HG03457 (cell line): Measurements from ENCODE around the gene LRRC43.
"Not testable (repeated sequence)": the region's sequence is repeated elsewhere in the genome, so short reads cannot be mapped to it uniquely, and the experiment has no call there.

ENCODE experiments used
- ATAC-seq: cut with Tn5 transposase; IDR thresholded peaks from one replicate; pipeline ENCODE4 v1.9.1; 2021; ENCODE audit warnings: moderate number of reproducible peaks; ENCODE audit not compliant: unreplicated experiment

The LRRC43 gene

DNA sequence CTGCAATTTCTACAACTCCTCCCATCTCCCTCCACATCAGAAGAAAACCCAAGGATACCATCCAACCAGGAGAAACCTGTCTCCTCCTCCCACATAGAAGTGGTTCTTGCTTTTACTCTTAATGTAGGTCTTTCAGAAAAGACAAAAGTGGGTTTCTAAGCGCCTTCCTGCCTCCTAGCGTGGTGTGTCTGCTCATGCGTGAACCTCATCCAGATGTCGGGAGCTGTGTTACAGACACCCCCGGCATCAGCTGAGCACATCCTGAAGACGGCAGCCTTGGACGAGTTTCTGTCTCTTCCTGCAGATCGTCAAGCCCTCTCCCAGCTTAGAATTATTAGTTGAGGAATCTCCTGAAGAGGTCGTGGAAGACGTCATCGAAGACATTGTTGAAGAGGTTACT lies 9.5 kb downstream of the LRRC43 start:
- ATAC-seq = no peak

DNA sequence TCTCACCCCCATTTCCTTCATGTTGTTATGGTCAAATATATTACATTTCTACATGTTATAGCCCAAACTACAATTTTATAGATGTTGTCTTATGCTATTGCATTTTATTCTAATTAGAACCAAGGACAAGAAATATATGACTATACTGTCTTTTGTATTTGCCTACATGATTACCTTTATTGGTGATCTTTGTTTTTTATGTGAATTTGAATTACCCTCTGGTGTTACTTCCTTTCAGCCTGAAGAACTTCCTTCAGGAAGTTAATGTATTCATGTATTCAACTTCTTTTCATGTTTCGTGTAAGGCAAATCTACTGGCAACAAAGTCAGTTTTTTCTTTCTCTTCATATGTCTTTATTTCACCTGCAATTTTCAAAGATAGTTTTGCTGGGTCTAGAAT lies 11.9 kb downstream of the LRRC43 start:
- no peak for ATAC-seq

DNA sequence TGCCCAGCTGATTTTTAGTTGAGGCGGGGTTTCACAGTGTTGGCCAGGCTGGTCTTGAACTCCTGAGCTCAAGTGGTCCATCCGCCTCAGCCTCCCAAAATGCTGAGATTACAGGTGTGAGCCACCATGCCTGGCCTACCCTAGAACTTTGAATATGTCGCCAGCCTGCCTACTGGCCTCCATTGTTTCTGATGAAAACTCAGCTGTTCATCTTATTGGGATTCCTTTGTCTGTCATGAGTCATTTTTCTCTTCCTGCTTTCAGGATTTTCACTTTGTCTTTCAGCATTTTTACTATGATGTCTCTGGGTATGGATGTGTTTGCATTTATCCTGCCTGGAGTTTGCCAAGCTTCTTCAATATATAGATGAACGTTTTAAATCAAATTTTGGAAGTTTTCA lies 12.5 kb downstream of the LRRC43 start:
- no peak for ATAC-seq

DNA sequence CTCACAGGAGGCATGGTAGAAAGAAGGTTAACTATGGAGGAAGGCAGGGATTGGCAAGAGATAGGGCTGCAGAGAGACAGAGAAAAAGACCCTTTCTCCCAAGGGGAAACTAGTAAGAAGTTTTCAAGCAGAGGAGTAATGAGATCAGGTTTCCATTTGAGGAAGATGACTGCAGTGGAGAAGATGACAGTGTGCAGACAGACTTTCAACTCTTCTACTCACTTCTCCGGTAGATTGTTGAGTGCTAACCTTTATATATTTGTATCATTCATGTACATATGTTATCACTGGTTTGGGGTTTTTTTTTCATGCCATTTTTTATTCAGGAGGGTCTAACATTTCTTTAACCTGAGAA lies 14.7 kb downstream of the LRRC43 start:
- ATAC-seq = no peak

- no peak for ATAC-seq
These were observed 16.8 kb downstream of the LRRC43 start for GRCh38 chr12:122199484-122200355.

DNA sequence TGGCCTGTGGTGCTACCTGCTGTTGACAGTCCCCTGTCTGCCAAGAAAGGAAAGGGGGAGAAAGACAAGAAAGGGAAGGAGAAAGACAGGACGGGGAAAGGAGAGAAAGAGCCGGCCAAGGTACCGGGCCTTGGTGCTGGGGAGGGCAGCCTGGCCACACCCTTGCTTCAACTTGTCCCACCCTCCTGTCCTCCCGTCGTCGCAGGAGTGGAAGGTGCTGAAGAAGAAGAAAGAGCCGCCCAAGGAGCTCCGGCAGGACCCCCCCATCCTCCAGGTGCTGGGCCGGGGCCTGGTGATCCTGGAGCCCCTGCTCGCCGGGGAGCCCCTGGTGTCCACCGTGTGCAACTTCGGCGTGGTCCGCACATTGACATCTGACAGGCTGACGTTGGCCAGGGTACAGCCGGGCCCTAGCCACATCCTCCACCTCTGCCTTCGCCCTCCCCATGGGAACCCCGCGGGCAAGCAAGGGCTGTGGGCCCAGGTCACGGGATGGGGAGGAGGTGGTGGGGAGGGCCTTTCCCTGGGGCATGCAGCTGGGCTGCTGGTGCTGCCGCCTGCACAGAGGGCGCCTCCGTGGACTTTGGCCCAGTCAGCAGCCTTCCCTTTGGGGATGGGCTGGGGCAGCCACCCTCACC lies 17.7 kb downstream of the LRRC43 start:
- ATAC-seq = no peak

DNA sequence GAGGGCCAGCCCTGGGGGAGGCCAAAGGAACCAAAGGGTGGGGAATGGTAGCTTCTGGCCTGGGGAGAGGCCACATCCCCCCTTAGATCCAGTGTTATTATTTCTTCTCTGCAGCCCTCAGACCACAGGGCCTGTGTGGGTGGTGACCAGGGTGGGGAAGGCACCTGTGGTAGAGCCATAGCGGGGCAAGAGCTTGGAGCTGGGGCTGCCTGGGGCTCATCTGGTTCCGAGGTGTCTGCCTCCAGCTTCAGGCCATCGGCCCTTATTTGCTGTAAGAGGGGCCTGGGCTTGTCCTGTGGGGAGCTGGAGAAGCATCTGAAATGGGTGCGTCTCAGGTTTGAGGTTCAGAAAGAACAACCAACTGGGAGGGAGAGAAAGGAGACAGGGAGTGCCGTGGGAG lies 18.5 kb downstream of the LRRC43 start:
- ATAC-seq = no peak

GRCh38 chr12:122202017-122202416 lies 19.1 kb downstream of the LRRC43 start:
- ATAC-seq = no peak

GRCh38 chr12:122202811-122203210 lies 19.9 kb downstream of the LRRC43 start:
- ATAC-seq = not testable (repeated sequence)

- no peak for ATAC-seq
These were observed 20.6 kb downstream of the LRRC43 start, which contains the start of gene B3GNT4 for GRCh38 chr12:122203301-122204166. Gene B3GNT4 (plus strand): TSS chr12:122203709. CDS start chr12:122204619, 910 bp downstream.

DNA sequence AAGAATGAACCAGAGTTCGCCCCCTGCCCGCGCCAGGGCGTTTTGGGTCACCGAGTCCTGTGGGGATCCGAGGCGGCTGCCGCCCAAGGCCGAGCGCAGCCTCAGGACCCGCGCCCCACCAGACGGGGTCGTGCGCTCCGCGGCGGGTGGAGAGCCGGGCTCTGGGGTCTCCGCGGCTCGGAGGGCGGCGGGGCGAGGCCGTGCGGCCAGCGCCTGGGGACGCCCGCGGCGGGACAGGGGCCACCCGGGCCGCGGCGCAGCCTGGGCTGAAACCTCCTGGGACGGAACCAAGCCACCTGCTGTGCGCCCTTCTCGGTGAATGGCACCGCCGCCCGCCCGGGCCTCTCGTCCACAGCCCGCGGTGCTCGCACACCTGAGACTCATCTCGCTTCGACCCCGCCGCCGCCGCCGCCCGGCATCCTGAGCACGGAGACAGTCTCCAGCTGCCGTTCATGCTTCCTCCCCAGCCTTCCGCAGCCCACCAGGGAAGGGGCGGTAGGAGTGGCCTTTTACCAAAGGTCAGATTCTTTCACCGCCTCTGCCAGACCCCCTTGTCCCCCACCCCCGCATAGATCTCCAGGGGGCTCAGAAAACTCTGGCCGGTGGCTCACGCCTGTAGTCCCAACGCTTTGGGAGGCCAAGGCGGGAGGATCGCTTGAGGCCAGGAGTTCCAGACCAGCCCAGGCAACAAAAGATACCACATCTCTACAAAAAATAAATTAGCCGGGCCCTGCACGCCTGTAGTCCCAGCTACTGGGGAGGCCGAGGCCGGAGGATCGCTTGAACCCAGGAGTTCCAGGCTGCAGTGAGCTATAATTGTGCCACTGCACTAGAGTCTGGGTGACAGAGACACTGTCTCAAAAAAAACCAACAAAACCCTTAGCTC lies 21.5 kb downstream of the LRRC43 start:
- no peak for ATAC-seq

- ATAC-seq = no peak
These were observed 22.4 kb downstream of the LRRC43 start for GRCh38 chr12:122205053-122205925.

- ATAC-seq = no peak
These were observed 23.4 kb downstream of the LRRC43 start for GRCh38 chr12:122206111-122206881.

- ATAC-seq = no peak
These were observed 24.1 kb downstream of the LRRC43 start for GRCh38 chr12:122206976-122207375.

GRCh38 chr12:122207391-122207790 lies 24.5 kb downstream of the LRRC43 start:
- ATAC-seq = no peak

DNA sequence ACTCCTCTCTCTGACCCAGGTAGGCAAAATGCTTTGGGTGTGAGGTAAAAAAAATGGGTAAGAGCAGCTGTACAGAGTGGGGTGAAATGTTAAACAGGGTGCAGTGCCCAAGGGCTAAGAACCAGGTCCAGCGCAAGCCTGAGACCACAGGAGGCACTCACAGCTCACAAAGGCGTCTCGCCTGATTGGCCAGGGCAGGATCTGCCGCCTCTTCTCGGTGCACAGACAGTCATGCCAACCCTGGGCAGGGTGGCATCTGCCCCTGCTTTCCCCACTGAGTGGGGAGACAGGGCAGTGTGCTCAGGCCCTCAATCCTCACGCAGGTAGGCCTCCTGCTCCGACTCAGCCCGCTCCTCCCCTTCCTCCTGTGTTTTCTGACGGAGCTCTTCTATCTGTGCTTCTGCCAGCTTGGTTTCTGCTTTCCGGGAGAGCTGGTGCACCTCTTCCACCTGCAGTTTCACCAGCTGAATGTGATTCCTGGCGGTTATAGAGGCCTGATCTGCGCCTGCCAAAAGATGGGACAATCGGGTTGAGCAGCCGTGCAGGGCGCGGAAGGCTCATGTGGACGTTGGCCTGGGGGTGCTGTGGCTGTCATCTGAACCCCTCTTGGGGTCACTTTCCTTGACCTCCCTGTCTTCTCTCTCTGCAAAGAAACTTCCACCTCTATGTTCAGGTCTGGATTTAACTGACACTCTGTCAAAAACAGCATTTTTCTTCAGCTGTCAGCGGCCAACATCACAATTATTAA lies 25.3 kb downstream of the LRRC43 start:
- no peak for ATAC-seq

DNA sequence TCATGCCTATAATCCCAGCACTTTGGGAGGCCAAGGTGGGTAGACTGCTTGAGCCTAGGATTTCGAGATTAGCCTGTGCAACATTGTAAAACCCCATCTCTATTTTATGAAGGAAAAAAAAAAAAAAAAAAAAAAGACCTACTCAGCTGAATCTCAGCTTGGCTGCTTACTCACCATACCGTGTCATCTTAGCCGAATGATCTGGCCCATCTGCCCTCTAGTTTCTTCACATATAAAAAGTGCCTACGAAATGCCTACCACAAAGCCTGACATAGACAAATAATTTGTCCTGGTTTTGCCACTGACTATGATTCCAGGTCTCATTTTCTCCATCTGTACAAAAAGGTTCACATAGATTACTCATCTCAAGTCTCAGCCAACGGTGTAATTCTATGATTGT lies 32.8 kb downstream of the LRRC43 start:
- ATAC-seq = no peak

DNA sequence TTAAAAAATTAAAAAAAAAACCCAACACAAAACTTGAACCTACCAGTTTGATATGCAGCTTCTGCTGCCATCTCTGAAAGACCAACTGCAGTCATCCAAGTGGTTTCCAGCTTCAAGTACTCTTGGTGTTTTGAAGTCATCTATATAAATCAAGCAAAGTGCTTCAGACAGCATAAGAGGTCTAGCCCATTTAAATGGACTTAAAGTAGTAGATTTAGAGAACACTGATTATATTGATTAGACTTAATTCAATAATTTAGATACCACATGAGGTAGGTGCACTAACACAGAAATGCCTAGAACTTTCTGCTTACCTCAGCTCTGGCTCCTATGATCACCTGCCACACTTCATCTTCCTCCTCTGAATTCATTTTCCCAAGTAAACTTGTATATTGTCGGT lies 33.5 kb downstream of the LRRC43 start:
- ATAC-seq = no peak
